Measurements from ENCODE around the gene BNIPL.

The BNIPL gene

GRCh38 chr1:150997949-150998348 is 38.4 kb upstream of the BNIPL start:
- H3K4me3 ChIP-seq (ENCODE audit: low read length): no peak overlapping the region
- no peak for TF ChIP-seq CTCF (conservative IDR thresholded peaks at IDR 0.05; ENCODE audit: low read depth, low read length)
- DNase-seq (ENCODE audit: low read depth): no peak

- no peak for TF ChIP-seq CTCF (conservative IDR thresholded peaks at IDR 0.05; ENCODE audit: low read depth, low read length)
- DNase-seq (ENCODE audit: low read depth): peak; percentile 35
- no peak overlapping the region for H3K4me3 ChIP-seq (ENCODE audit: low read length)
Observed at GRCh38 chr1:150999051-150999674, 37.2 kb upstream of the BNIPL start.

GRCh38 chr1:150999926-151000325 is 36.5 kb upstream of the BNIPL start:
- no peak for TF ChIP-seq CTCF (conservative IDR thresholded peaks at IDR 0.05; ENCODE audit: low read depth, low read length)
- DNase-seq (ENCODE audit: low read depth): no peak
- no peak overlapping the region for H3K4me3 ChIP-seq (ENCODE audit: low read length)

GRCh38 chr1:151000408-151000807 is 36.0 kb upstream of the BNIPL start:
- no peak for TF ChIP-seq CTCF (conservative IDR thresholded peaks at IDR 0.05; ENCODE audit: low read depth, low read length)
- no peak for DNase-seq (ENCODE audit: low read depth)
- no peak overlapping the region for H3K4me3 ChIP-seq (ENCODE audit: low read length)

GRCh38 chr1:151001602-151002001 is 34.8 kb upstream of the BNIPL start:
- TF ChIP-seq CTCF (conservative IDR thresholded peaks at IDR 0.05; ENCODE audit: low read depth, low read length): no peak

GRCh38 chr1:151002051-151002450 is 34.3 kb upstream of the BNIPL start:
- TF ChIP-seq CTCF (conservative IDR thresholded peaks at IDR 0.05; ENCODE audit: low read depth, low read length): no peak
- H3K4me3 ChIP-seq (ENCODE audit: low read length): no peak overlapping the region
- no peak for DNase-seq (ENCODE audit: low read depth)

More at GRCh38 chr1:151001602-151002001, 34.8 kb upstream of the BNIPL start:
- DNase-seq (ENCODE audit: low read depth): no peak
- H3K4me3 ChIP-seq (ENCODE audit: low read length): no peak overlapping the region

- TF ChIP-seq CTCF (conservative IDR thresholded peaks at IDR 0.05; ENCODE audit: low read depth, low read length): no peak
Observed at GRCh38 chr1:151002611-151003010, 33.8 kb upstream of the BNIPL start.

More at GRCh38 chr1:151002611-151003010, 33.8 kb upstream of the BNIPL start:
- DNase-seq (ENCODE audit: low read depth): no peak
- no peak overlapping the region for H3K4me3 ChIP-seq (ENCODE audit: low read length)
